Measurements from ENCODE around the gene PANX2. TPM values are rescaled to one million over a fixed set of nuclear protein-coding genes. Genes with fewer than 3 reads are reported as not detected.
A peak's percentile ranks its signal among the peaks of the same experiment; 100 is the strongest.

PANX2 gene
- total RNA-seq, 3 donors from 2014 or later, result 0.64 to 2.0 (median 1.8) TPM

DNA sequence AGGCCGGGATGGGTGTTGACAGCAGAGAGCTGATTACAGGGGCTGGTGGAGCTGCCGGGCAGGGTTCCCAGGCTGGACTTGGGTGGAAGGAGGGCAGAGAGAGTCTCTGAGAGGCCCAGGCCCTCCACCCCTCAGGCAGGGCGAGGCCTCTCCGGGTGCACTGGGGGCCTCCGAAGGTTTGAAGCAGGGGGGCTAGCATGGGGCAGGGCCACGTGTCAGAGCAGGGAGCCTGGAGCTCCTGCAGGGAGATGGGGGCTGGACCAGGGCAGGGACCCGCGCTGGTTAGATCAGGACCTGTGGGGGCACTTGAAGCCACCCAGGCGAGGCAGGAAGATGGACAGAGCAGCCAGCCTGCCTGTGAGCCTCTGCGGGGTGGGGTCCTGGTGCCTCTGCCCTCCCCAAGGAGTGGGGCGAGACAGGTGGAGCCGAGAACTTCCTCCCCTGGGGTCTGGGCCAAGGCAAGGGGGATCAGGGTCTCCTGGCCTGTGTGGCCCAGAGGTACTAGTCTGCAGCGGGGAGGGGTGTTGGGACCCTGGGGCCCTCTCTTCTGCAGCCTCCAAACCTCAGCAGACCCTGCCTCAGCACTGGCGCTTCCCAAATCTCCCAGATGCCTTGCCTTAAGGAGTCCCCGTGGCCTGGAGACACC lies 911 bp downstream of the PANX2 start:
- Histone ChIP-seq H3K4me1 (no peaks in the 10 kb centered on the region), H3K36me3 (no peaks in the 10 kb centered on the region), H3K27me3 (no peaks in the 10 kb centered on the region), H3K27ac (no peak overlapping the region), H3K4me3 (peak overlapping the region in 2 of 3 donors; percentile 64 to 88), H3K9me3 (no peaks in the 10 kb centered on the region)
- intact Hi-C loops (cut with DNase I; ENCODE audit: low total_unique reads), result no loop called here
- TF ChIP-seq POLR2A (IDR thresholded peaks at IDR 0.05) (no peak), POLR2AphosphoS5 (IDR thresholded peaks at IDR 0.05) (no peak)
- TF ChIP-seq, protein P1, sequence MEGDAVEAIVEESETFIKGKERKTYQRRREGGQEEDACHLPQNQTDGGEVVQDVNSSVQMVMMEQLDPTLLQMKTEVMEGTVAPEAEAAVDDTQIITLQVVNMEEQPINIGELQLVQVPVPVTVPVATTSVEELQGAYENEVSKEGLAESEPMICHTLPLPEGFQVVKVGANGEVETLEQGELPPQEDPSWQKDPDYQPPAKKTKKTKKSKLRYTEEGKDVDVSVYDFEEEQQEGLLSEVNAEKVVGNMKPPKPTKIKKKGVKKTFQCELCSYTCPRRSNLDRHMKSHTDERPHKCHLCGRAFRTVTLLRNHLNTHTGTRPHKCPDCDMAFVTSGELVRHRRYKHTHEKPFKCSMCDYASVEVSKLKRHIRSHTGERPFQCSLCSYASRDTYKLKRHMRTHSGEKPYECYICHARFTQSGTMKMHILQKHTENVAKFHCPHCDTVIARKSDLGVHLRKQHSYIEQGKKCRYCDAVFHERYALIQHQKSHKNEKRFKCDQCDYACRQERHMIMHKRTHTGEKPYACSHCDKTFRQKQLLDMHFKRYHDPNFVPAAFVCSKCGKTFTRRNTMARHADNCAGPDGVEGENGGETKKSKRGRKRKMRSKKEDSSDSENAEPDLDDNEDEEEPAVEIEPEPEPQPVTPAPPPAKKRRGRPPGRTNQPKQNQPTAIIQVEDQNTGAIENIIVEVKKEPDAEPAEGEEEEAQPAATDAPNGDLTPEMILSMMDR (IDR thresholded peaks at IDR 0.05), result no peak
- no peak for DNase-seq (ENCODE audit: low spot score in 2 of 2)

DNA sequence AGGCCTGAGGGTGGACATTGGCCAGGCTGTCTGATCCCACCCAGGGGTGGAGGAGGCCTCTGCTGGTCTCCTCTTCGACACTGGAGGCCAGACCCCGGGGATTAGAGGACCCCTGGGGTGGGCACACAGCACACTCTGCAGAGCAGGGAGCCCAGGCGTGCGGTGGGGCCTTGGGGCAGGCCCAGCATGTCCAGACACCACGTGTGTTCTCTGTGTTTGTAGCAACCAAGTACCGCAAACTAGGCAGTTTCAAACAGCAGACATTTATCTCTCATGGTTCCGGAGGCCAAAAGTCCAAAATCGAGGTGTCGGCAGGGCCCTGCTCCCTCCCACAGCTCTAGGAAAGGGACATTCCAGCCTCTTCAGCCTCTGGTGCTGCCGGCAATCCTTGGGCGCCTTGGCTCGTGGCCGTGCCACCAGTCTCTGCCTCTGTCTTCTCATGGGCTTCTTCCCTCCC lies 1.5 kb downstream of the PANX2 start:
- Histone ChIP-seq H3K9me3 (no peaks in the 10 kb centered on the region), H3K27me3 (no peaks in the 10 kb centered on the region), H3K4me3 (no peak overlapping the region), H3K4me1 (no peaks in the 10 kb centered on the region), H3K27ac (no peak overlapping the region), H3K36me3 (no peaks in the 10 kb centered on the region)
- DNase-seq (ENCODE audit: low spot score in 2 of 2), result no peak
- intact Hi-C loops (cut with DNase I; ENCODE audit: low total_unique reads), result no loop called here
- TF ChIP-seq, protein P1 (IDR thresholded peaks at IDR 0.05), result no peak
- TF ChIP-seq POLR2A (IDR thresholded peaks at IDR 0.05) (no peak), POLR2AphosphoS5 (IDR thresholded peaks at IDR 0.05) (no peak)

DNA sequence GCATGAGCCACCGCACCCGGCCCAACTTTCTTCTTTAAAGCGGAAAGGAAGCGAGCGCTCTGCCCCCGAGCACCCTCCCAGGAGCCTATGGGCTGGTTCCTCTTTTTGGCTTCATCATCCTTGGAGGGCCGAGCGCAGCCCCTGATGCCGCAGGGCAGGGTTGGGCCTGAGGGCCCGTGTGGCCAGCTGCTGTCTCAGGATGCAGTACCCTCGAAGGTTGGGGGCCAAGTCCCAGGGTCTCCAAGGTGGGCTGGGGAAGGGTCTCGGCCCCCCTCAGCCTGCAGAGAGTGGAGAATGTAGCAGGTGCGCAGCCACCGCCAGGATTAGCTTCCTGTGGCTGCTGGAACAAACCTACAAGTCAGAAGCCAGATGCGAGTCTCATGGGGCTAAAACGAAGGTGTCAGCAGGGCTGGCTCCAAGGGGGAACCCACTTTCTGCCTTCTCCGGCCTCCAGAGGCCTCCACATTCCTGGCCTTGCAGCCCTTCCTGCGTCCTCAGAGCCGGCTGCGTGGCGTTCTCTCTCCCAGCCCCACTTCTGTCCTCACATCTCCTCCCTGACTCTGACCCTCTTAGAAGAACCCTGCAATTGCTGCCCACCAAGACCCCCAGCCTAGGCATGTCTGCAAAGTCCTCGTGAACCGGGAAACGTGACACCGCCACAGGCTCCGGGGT lies 2.9 kb downstream of the PANX2 start:
- no peaks in the 10 kb centered on the region for H3K36me3 ChIP-seq
- no peaks in the 10 kb centered on the region for H3K4me1 ChIP-seq
- H3K27ac ChIP-seq, result no peak overlapping the region
- TF ChIP-seq POLR2A (IDR thresholded peaks at IDR 0.05) (no peak), POLR2AphosphoS5 (IDR thresholded peaks at IDR 0.05) (no peak)
- TF ChIP-seq, protein P1 (IDR thresholded peaks at IDR 0.05), result no peak
- DNase-seq (ENCODE audit: low spot score in 2 of 2), result no peak
- H3K4me3 ChIP-seq, result no peak overlapping the region
- no peaks in the 10 kb centered on the region for H3K9me3 ChIP-seq
- no peaks in the 10 kb centered on the region for H3K27me3 ChIP-seq
- intact Hi-C loops (cut with DNase I; ENCODE audit: low total_unique reads), result no loop called here

DNA sequence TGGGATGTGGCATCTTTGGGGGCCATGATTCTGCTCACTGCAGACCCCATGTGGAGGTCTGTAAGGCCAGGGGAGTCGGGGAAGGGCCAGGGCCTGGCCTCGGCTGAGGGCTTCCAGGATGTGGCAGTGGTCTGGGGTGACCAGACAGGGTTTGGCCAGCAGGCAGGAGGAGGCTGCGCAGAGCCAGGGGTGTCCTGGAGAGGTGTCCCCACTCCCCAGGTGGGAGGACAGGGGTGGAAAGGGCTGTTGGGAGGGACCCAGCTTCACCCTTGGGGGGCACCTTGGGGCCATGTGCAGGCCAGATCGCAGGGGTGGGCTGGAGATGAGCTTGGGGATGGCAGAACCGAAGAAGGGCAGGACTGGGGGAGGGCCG lies 3.4 kb downstream of the PANX2 start:
- intact Hi-C loops (cut with DNase I; ENCODE audit: low total_unique reads), result no loop called here
- no peak for DNase-seq (ENCODE audit: low spot score in 2 of 2)
- H3K27ac ChIP-seq, result no peak overlapping the region
- no peaks in the 10 kb centered on the region for H3K4me1 ChIP-seq
- no peak overlapping the region for H3K4me3 ChIP-seq
- H3K9me3 ChIP-seq, result no peaks in the 10 kb centered on the region
- H3K36me3 ChIP-seq, result no peaks in the 10 kb centered on the region
- H3K27me3 ChIP-seq, result no peaks in the 10 kb centered on the region
- TF ChIP-seq, protein P1 (IDR thresholded peaks at IDR 0.05), result no peak
- TF ChIP-seq POLR2AphosphoS5 (IDR thresholded peaks at IDR 0.05) (no peak), POLR2A (IDR thresholded peaks at IDR 0.05) (no peak)

Data from breast epithelium (tissue), 4 donors.